NCI-H69 (cell line): ENCODE data around the gene FBLIM1.
A peak's percentile ranks its signal among the peaks of the same experiment; 100 is the strongest.

ENCODE experiments used
- DNase-seq: peaks from one replicate; lab custom pipeline; 2025; lab: John Stamatoyannopoulos, UW

FBLIM1 gene, protein sequence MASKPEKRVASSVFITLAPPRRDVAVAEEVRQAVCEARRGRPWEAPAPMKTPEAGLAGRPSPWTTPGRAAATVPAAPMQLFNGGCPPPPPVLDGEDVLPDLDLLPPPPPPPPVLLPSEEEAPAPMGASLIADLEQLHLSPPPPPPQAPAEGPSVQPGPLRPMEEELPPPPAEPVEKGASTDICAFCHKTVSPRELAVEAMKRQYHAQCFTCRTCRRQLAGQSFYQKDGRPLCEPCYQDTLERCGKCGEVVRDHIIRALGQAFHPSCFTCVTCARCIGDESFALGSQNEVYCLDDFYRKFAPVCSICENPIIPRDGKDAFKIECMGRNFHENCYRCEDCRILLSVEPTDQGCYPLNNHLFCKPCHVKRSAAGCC

DNA sequence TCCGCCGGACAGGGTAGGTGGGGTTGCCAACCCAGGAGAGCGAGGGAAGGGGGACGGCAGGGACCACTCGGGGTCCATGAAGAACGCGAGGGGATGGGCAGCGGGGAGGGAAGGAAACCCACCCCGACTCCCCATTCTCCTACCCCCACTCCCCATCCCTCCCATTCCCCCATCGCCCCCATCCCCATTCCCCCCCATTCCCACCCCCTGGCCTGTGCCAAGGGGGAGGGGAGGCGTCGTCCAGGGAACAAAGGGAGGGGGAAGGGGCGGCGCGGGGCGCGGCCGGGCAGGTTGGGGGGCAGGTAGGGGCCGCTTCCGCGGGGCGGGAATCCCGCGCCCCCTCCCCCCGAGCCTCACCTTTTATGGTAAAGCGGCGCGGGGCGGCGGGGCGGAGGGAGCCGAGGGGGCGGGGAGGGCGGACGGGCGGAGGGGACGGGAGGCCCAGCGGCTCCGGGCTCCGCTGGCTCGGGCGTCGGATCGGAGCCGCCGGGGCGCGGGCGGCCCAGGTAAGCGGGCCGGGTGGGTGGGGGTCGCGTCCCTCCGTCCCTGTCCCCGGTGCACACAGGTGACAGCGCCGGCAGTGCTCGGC lies at the start of gene FBLIM1:
TSS of gene FBLIM1 (plus strand) at position 453 of the 589 bp plus-strand sequence. CDS start 6,189 bp downstream, outside the sequence.
- DNase-seq: peak; percentile 72

DNA sequence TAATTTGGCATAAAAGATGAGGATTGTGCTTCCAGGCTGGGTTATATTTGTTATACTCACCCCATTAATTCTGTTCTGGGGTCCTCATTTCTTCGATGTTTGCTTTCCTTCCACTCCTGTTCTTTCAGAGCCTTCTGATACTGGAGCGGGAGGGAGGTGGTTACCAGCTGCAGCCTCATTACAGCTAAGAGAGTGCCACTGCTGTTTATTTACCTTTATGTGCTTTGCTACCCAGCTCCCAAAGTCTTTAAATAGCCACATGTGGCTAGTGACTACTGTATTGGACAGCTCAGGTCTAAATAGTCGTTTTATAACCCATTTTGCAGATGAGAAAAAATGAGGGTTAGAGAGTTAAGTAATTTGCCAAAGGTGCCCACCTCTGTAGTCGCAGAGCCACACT lies 49.4 kb upstream of the FBLIM1 start:
- peak; percentile 81 for DNase-seq

DNA sequence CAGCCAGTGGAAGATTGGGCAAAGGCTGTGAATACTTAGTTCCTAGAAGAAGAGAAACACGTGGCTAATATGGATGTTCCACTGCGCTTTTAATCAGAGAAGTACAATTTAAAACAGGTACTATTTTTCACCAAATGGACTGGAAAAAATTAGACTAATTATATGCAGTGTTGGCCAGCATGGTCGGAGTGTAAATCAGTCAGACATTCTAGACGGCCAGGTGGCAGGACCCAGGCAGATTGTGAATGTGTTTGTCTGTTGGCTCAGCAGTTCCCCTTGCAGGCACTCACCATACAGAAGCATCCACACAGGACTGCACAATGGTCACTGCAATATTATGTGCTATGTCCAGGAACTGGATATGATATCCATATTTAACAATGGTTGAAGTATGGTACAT lies 46.4 kb upstream of the FBLIM1 start:
- DNase-seq: peak; percentile 76

DNA sequence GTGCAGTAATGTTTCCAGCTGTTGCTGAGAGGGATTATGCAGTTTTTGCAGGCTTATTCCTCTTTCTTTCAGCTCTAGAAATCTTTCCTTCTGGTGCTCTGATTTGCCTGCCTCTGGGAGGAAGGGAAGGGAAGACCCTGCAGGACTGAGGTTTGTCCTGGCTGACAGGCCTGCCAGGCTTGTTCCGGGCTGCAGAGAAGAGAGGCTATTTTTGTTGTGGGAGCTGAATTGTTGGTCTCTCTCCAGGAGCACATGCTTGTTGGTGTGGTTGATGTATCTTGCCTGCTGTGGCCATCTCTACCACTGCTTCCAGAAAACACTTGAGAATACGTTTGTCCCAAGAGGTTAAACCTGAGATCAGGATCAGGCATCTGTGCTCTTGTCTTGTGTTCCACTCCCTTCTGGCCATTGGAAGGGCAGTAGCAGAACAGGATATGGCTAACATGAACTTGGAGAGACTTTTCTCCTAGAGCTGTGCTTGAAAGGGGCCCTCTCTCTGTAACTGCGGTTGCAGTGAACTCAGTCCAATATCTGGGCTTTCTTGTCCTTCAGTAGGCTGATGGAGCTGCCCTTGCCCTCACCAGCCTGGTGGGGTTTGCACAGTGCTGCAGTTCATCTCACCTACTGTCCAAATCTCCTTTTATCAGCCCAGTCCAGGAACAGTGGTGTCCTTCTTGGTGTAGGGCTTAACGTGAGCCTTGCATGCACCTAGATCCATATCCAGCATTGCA lies 44.0 kb upstream of the FBLIM1 start:
- DNase-seq: no peak

DNA sequence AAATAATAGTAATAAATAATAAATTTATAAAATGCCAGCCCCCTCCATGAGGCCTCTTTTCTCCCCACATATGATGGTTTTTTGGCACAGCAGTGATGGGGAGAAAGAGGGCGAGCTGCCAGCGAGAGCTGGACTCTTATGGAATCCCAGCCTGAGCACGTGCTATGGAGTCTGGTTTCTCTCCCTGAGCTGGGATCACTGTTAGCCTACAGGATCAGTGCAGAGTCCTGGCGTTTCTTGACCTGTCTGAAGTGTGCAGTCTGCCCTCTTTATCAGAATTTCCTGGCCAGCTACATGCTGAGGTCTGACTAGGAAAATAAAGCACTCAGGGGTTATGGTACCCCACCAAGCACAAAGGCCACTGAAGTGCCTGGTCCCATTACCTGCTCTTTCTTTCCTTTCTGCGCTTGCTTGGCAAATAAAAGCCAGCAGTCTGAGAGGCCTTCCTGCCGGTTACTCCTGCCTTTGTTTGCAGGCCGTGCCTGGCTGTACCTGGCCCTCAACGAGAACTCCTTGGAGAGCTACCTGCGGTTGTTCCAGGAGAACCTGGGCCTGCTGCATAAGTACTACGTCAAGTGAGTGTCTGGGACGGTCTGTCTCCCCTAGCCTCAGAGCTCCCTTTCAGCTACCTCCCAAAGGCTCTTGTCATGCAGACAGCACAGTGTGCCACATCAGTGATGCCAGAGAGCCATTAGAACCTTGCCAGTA lies 41.0 kb upstream of the FBLIM1 start:
- DNase-seq: no peak

DNA sequence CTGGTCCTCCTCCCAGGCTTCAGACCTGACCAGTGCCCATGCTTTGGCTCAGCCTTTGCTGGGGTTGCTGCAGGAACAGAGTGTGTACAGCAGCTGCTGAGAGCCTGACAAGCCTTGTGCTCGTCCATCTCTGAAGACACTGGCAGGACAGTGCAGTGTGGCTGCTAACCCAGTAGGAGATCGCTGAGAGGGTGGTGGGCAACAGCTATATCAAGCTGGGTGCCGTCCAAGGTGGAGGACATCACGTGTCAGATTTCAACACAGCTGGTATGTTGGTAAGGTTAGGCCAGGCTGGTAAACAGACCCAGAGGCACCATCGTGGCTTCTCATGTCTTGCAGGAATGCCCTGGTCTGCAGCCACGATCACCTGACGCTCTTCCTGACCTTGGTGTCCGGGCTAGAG lies 40.4 kb upstream of the FBLIM1 start:
- DNase-seq: no peak

DNA sequence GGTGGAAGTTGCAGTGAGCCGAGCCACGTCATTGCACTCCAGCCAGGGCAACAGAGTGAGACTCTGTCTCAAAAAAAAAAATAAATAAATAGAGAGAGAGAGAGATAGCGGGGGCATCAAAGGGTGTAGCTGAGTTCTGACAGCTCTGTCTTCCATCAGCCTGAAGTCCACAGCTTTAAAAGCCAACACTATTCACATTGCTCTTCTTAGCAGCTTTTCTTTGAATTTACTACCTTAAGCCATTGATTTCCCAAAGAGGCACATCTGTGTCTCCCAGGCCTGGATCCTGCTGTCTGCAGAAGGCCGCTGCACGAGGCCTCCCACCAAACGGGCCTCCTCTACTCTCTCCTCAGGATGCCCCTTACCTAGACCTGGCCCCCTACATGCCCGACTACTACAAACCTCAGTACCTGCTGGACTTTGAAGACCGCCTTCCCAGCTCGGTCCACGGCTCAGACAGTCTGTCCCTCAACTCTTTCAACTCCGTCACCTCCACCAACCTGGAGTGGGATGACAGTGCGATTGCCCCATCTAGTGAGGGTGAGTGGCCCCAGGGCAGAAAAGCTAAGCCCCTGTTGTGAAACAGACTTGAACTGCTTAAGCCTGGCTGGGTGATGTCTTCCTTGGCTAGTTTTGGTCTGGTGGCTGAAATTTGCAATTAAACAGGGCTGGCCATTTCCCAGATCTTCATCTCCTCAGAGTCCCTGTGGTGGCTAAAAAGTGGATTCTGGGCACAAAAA lies 39.0 kb upstream of the FBLIM1 start:
- no peak for DNase-seq

DNA sequence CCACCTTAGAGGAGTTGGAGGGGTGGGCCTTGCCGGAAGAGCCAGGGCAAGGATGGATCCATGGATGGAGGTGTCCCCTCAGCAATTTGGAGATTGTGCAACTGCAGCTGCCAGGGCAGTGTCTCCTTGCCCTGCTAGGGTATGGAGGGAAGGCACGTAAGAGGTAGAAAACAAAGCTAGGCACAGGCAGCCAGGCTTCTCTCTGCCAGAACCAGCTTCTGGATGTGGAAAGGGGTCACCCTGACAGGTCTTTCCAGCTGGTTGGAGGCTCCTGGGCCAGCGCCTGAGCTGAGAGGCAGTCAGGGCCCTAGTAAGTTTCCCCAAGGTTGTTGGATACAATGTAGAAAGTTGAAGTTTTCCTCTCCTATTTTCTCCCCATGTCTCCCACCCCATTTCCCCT lies 37.7 kb upstream of the FBLIM1 start:
- no peak for DNase-seq

DNA sequence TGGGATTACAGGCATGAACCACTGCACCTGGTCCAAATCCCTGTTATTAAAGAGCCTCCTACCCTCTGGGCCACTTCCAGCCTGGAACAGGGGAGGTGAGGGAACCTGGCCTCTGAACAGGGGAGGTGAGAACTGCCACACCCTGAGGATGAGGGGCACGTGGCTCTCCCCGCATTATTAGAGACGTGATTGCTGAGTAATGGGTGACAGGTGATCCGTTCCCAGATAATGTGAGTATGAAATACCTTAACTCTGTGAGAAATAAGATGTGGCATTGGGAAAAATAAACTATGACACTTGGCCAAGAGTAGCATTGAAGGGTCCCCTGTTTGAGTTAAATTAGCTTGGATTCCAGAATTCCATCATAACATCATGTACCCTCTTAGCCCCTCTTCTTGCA lies 36.2 kb upstream of the FBLIM1 start:
- no peak for DNase-seq

DNA sequence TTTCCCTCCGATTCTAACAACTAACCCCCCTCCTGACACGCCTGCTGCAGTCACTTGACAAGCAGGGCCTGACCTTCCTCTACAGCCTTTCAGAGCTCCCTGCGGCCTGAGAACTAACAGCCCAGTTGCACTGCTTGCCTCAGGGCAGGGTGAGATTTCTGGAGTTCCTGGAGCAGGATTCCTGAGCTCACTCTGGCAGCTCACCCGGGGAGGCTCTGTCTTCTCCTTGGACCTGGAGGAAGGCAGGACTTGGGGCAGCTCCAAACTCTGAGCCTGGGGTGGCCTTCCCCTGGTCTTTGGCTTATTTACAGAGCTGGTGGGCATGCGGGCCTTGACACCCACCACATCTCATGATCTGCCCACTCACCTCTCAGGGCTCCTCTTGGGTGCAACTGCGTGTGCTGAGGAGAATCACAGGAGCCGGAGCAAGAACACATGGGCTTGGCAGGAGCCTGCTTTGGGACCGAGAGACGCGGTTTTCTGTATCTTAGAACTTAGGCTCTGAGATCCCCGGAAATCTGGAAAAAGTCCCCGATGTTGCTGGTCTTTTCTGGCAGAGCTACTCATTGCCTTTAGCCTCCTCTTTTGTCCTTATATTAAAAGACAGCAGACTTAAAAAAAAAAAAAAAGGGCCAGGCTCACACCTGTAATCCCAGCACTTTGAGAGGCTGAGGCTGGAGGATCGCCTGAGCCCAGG lies 35.6 kb upstream of the FBLIM1 start:
- DNase-seq: no peak

DNA sequence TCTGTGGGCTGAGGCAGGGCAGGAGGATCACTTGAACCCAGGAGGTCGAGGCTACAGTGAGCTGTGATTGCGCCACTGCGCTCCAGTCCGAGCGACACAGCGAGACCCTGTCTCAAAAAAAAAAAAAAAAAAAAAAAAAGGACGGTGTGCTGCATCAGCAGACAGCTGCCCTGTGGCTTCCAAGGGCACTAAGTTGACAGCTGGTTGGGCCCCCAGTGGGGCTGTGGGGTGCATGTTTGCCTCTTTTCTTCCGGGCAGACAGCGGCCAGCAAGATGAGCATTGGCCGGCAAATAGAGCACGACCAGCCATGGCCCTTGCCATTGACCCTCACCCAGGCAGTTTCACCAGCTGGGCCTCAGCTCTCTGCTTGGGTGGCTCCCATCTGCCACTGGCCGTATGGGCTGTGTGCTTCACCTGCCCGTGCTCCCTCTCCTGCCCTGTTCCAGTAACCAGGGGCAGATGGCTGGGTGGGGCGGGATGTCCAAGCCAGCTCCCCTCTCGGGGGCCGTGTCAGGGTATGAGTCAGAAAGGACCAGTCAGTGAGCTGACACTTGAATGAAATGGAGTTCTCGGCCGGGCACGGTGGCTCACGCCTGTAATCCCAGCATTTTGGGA lies 34.9 kb upstream of the FBLIM1 start:
- peak; percentile 7 for DNase-seq

DNA sequence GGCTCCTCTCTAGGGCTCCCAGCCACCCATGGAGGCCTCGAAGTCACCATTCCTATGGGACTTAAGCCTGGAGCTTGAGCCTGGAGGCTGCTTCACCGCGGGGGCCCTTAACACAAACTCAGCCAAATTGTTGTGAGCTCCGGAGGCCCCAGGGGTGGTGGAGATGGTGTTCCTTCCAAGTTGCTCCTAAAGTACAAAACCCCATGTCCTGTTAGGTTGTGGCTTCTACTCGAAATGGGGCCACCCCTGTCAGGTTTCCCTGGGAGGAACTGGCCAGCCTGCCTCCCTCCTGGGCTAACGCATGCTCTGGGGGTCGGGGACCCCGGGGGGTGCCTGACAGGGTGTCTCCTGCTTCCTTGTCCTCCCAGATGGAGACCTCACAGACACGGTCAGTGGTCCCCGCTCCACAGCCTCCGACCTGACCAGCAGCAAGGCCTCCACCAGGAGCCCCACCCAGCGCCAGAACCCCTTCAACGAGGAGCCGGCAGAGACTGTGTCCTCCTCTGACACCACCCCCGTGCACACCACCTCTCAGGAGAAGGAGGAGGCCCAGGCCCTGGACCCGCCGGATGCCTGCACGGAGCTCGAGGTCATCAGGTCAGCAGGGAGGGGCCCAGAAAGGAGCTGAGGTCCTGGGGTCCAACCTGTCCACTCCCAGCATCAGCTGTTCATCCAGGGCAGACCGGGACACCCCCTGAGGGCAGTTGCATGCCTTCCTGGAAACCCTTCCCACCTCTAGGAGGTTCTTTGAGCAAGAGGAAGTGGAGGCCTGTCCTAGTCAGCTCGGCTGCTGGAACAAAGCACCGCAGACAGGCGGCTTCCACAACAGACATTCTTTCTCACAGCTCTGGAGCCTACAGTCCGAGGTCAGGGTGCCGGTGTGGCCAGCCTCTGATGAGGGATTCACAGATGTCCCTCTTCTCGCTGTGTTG lies 33.4 kb upstream of the FBLIM1 start:
- DNase-seq: no peak

DNA sequence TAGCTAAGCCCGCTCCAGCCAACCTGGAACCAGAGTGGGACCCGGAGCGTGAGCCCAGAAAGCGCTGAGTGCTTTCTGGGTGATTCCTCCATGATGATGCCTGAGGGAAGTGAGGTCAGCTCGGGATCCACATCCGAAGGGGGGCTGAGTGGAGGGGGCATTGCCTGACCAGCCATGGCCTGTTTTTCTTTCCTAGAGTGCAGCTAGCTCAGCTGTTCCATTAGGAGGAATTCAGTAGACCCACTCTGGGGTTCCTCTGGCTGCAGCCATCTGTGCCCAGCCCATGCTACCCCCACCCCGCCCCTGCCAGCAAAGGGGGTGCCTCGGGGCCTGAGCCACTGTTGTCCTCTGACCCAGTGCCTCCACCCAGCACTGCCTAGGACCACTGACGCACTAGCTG lies 32.1 kb upstream of the FBLIM1 start:
- DNase-seq: no peak

DNA sequence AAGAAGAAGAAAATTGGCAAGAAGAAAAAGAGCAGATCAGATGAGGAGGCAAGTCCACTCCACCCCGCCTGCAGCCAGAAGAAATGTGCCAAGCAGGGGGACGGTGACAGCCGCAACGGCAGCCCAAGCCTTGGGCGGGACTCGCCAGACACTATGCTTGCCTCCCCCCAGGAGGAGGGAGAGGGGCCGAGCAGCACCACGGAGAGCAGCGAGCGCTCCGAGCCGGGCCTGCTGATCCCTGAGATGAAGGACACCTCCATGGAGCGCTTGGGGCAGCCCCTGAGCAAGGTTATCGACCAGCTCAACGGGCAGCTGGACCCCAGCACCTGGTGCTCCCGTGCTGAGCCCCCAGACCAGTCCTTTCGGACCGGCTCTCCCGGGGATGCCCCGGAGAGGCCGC lies 31.6 kb upstream of the FBLIM1 start:
- DNase-seq: no peak

DNA sequence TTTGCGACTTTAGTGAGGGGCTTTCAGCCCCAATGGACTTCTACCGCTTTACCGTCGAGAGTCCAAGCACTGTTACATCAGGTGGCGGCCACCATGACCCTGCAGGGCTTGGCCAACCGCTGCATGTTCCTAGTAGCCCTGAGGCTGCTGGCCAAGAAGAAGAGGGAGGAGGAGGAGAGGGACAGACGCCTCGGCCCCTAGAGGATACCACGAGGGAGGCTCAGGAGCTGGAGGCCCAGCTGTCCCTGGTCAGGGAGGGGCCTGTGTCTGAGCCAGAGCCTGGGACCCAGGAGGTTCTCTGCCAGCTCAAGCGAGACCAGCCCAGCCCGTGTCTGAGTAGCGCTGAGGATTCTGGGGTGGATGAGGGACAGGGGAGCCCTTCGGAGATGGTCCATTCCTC lies 31.2 kb upstream of the FBLIM1 start:
- DNase-seq: no peak

DNA sequence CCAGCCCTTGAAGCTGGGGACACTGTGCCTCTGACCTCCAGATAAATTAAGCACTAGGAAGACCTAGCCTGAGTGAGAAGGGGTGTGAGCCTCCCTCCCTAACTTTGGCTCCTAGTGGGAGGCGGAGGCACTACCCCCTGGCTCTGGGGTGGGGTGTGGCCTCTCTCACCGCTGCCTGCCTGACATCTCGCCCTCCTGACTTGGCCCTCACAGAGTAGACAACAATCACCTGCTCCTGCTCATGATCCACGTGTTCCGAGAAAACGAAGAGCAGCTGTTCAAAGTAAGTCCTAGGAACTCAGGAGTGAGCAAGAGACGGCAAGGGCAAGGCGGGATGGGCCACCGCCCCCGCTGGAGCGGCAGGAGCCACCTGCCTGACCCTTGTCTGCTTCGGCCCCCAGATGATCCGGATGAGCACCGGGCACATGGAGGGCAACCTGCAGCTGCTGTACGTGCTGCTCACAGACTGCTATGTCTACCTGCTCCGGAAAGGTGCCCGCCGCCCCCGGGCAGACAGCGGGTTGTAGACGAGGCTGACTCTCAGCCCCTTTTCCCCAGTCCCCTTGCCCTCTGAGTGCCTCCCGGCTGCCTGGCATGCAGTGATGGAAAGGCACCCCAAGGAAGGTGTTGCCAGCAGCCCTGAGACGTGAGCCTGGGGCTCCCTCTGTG lies 30.6 kb upstream of the FBLIM1 start:
- DNase-seq: no peak

DNA sequence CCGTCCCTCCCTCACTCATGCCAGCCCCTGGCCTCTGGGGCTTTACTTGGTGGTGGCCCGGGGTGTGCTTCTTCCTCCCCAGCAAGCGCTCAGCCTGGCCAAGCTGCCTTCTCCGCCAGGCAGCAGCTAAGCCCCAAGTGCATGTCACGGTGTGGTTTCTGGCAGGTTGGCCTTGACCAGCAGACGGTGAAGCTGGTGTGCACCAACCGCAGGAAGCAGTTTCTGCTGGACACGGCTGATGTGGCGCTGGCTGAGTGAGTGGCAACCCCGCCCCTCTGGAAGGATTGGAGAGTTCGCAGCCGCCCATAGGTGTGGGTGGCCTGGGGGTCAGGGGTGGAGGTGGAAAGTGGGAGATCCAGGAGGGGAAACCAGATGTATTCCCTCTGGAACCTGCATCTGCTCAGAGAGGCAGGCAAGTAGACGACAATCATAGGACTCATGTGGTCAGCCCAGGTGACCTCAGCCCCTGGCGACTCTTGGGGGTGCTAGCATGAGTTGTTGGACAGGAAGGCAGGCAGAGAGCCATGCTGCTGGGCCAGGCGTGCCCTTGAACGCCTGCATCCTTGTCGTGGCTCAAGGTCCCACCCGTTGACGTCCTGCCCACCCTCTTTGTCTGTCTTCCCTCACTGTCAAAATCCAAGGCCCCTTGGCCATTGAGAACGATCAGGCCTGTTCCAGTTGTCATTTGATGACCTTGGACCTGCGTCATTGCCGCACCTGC lies 29.5 kb upstream of the FBLIM1 start:
- DNase-seq: no peak

DNA sequence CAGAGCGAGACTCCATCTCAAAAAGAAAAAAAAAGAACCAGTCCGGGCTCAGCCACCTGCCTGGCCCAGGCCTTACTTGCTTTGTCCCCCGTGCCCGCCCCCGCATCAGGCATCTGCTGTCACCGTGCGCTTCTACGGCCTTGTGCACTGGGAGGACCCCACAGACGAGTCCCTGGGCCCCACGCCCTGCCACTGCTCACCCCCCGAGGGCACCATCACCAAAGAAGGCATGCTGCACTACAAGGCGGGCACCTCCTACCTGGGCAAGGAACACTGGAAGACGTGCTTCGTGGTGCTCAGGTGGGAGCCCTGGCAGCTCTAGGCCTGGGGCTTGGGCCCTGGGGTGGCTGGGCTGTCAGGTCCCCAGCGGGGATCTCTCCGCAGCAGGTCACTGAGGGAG lies 28.2 kb upstream of the FBLIM1 start:
- DNase-seq: no peak
